H1 (cell line): ENCODE measurements around the gene GRIK1. TPM values are rescaled to one million over a fixed set of nuclear protein-coding genes. Genes with fewer than 3 reads are reported as not detected.

ENCODE experiments used
- CTCF ChIA-PET: fragments of 300-600 bp; sonication (Branson Sonifier 250); formaldehyde crosslinking; loops from one replicate; lab custom pipeline; 2021; ENCODE audit not compliant: partially characterized antibody; lab: Charles Lee
- POLR2A ChIA-PET: fragments of 300-600 bp; sonication (Branson Sonifier 250); formaldehyde crosslinking; loops from one replicate; lab custom pipeline; 2021; ENCODE audit warnings: inconsistent platforms; ENCODE audit not compliant: partially characterized antibody; lab: Charles Lee
- DNase-seq, 2 experiments: peaks; one replicate each; pipeline versions ENCODE4 v3.0.0 to v3.0.0-alpha.2; 2010 to 2022; ENCODE audit warnings: low spot score in 2 of 2, low read depth in 1 of 2, mixed read lengths in 1 of 2
- FAIRE-seq: peaks from 2 replicates; lab custom pipeline; 2011; peaks lifted over from hg19 to GRCh38; lab: Jason Lieb, UNC
- H2AFZ ChIP-seq: 2 replicates; pipeline ENCODE4 v1.8.1; 2012; ENCODE audit warnings: low read length, inconsistent platforms
- H2AK5ac ChIP-seq: 2 replicates; pipeline ENCODE4 v1.6.1; 2013; ENCODE audit warnings: low read depth, low read length
- H2BK120ac ChIP-seq: replicated peaks from 2 replicates; pipeline ENCODE3; 2013; ENCODE audit warnings: low read depth, low read length, inconsistent platforms
- H2BK12ac ChIP-seq: 2 replicates; pipeline ENCODE4 v1.6.1; 2013; ENCODE audit warnings: low read depth, low read length
- H2BK15ac ChIP-seq: 2 replicates; pipeline ENCODE4 v1.6.1; 2013; ENCODE audit warnings: low read length
- H2BK20ac ChIP-seq: 2 replicates; pipeline ENCODE4 v1.6.1; 2013; ENCODE audit warnings: low read length
- H2BK5ac ChIP-seq: 2 replicates; pipeline ENCODE4 v1.6.1; 2013; ENCODE audit warnings: low read depth, low read length
- H3K14ac ChIP-seq: 2 replicates; pipeline ENCODE4 v1.6.1; 2013; ENCODE audit warnings: inconsistent platforms; ENCODE audit not compliant: insufficient read length
- H3K18ac ChIP-seq: 2 replicates; pipeline ENCODE4 v1.6.1; 2013; ENCODE audit warnings: low read length; ENCODE audit errors: extremely low read depth
- H3K23ac ChIP-seq: 2 replicates; pipeline ENCODE4 v1.6.1; 2013; ENCODE audit warnings: inconsistent platforms; ENCODE audit not compliant: insufficient read length
- H3K23me2 ChIP-seq: 2 replicates; pipeline ENCODE4 v1.6.1; 2013; ENCODE audit warnings: low read depth, low read length
- H3K27ac ChIP-seq: 2 replicates; pipeline ENCODE4 v1.6.1; 2011; ENCODE audit warnings: low read depth, low read length, inconsistent platforms
- H3K27me3 ChIP-seq, 4 experiments: replicated peaks in 1 of 4; 1 replicate in 1 of 4; 2 replicates in 3 of 4; pipeline versions ENCODE4 v1.6.1 to v1.8.1; 2011 to 2013; ENCODE audit warnings: low read length in 3 of 4, mild to moderate bottlenecking in 3 of 4, inconsistent platforms in 2 of 4, mixed read lengths in 2 of 4, moderate library complexity in 1 of 4; ENCODE audit not compliant: control insufficient read depth in 3 of 4, insufficient read depth in 3 of 4; ENCODE audit errors: extremely low read depth in 1 of 4
- H3K36me3 ChIP-seq, 4 experiments: 2 replicates each; pipeline versions ENCODE4 v1.6.1 to v1.8.1; 2011 to 2013; ENCODE audit warnings: mild to moderate bottlenecking in 4 of 4, low read length in 3 of 4, moderate library complexity in 2 of 4, control low read depth in 1 of 4, inconsistent platforms in 1 of 4; ENCODE audit not compliant: insufficient read depth in 4 of 4, control insufficient read depth in 2 of 4
- H3K4ac ChIP-seq: replicated peaks from 2 replicates; pipeline ENCODE3; 2013; ENCODE audit warnings: low read length, low read depth, mixed read lengths, inconsistent platforms; ENCODE audit not compliant: insufficient read length
- H3K4me1 ChIP-seq, 4 experiments: replicated peaks in 1 of 4; 1 replicate in 1 of 4; 2 replicates in 3 of 4; pipeline versions ENCODE4 v1.6.1 to v1.8.1; 2011 to 2013; ENCODE audit warnings: low read length in 3 of 4, inconsistent platforms in 2 of 4, mixed read lengths in 1 of 4; ENCODE audit not compliant: insufficient read depth in 4 of 4, control insufficient read depth in 3 of 4
- H3K4me2 ChIP-seq, 2 experiments: 2 replicates each; pipeline versions ENCODE4 v1.6.1 to v1.8.1; 2011 to 2013; ENCODE audit warnings: low read depth in 2 of 2, low read length in 2 of 2, control low read depth in 1 of 2, inconsistent platforms in 1 of 2, mild to moderate bottlenecking in 1 of 2; ENCODE audit not compliant: insufficient read depth in 1 of 2
- H3K4me3 ChIP-seq, 4 experiments: fragments of 200-600, 300-600 bp in 1 of 4; sonication (generic), shearing (Covaris generic), sonication (Bioruptor Twin) in 1 of 4; 2 replicates each; pipeline versions ENCODE4 v1.5.1 to v1.8.1; 2011 to 2016; ENCODE audit warnings: low read length in 4 of 4, low read depth in 3 of 4, control low read depth in 2 of 4, inconsistent platforms in 2 of 4, mild to moderate bottlenecking in 2 of 4, mixed read lengths in 1 of 4, moderate library complexity in 1 of 4; ENCODE audit not compliant: insufficient read depth in 2 of 4; ENCODE audit errors: extremely low read depth in 1 of 4
- H3K56ac ChIP-seq: replicated peaks from 2 replicates; pipeline ENCODE3; 2013; ENCODE audit warnings: low read depth, mild to moderate bottlenecking, mixed read lengths, low read length, inconsistent platforms; ENCODE audit not compliant: insufficient read length
- H3K79me1 ChIP-seq: 2 replicates; pipeline ENCODE4 v1.6.1; 2013; ENCODE audit warnings: low read depth, low read length, control low read depth
- H3K79me2 ChIP-seq, 2 experiments: 2 replicates each; pipeline versions ENCODE4 v1.6.1 to v1.8.1; 2012 to 2013; ENCODE audit warnings: low read length in 2 of 2, mild to moderate bottlenecking in 2 of 2, inconsistent platforms in 1 of 2; ENCODE audit not compliant: insufficient read depth in 2 of 2, control insufficient read depth in 1 of 2
- H3K9ac ChIP-seq, 4 experiments: replicated peaks in 1 of 4; 1 replicate in 1 of 4; 2 replicates in 3 of 4; pipeline versions ENCODE4 v1.6.1 to v1.8.1; 2011 to 2013; ENCODE audit warnings: low read depth in 3 of 4, low read length in 3 of 4, control low read depth in 2 of 4, mild to moderate bottlenecking in 2 of 4, moderate library complexity in 2 of 4, inconsistent platforms in 1 of 4; ENCODE audit errors: extremely low read depth in 1 of 4
- H3K9me3 ChIP-seq, 2 experiments: 2 replicates each; pipeline versions ENCODE4 v1.6.1 to v1.8.1; 2012 to 2013; ENCODE audit warnings: mild to moderate bottlenecking in 2 of 2, moderate library complexity in 2 of 2, control low read depth in 1 of 2, inconsistent platforms in 1 of 2, low read depth in 1 of 2, low read length in 1 of 2, mixed read lengths in 1 of 2; ENCODE audit not compliant: insufficient read depth in 2 of 2
- H4K20me1 ChIP-seq, 2 experiments: replicated peaks in 1 of 2; 2 replicates each; pipeline versions ENCODE3 to v1.8.1; 2011 to 2013; ENCODE audit warnings: inconsistent platforms in 2 of 2, low read length in 2 of 2, mild to moderate bottlenecking in 1 of 2; ENCODE audit not compliant: insufficient read depth in 2 of 2, control insufficient read depth in 1 of 2
- H4K5ac ChIP-seq: 2 replicates; pipeline ENCODE4 v1.6.1; 2013; ENCODE audit warnings: low read length, low read depth, mixed read lengths, inconsistent platforms; ENCODE audit not compliant: insufficient read length
- H4K8ac ChIP-seq: 2 replicates; pipeline ENCODE4 v1.8.0; 2013; ENCODE audit warnings: mild to moderate bottlenecking, moderate library complexity, low read length, inconsistent platforms; ENCODE audit not compliant: insufficient read depth; ENCODE audit errors: extremely low read depth
- H4K91ac ChIP-seq: replicated peaks from 2 replicates; pipeline ENCODE3; 2013; ENCODE audit warnings: low read length, mixed read lengths, inconsistent platforms; ENCODE audit not compliant: insufficient read length
- CBX5 ChIP-seq: fragments of 300-800, 300-1000 bp; sonication (generic); IDR thresholded peaks from 2 replicates; pipeline ENCODE4 v1.7.1; 2016; ENCODE audit warnings: antibody characterized with exemption, low read length, low read depth
- KDM1A ChIP-seq: fragments of 200-600, 300-600 bp; sonication (generic); IDR thresholded peaks from 2 replicates; pipeline ENCODE4 v1.7.1; 2016; ENCODE audit warnings: mild to moderate bottlenecking, low read length, borderline replicate concordance
- RAD21 ChIP-seq, 2 experiments: IDR thresholded peaks in 1 of 2; conservative IDR thresholded peaks in 1 of 2; 2 replicates each; pipeline ENCODE4 v1.6.1; 2011; ENCODE audit warnings: low read depth in 2 of 2, low read length in 2 of 2, improper control_type of control experiment in 1 of 2, inconsistent platforms in 1 of 2, mild to moderate bottlenecking in 1 of 2, moderate library complexity in 1 of 2
- RFX5 ChIP-seq: IDR thresholded peaks from 2 replicates; pipeline ENCODE4 v1.6.1; 2011; ENCODE audit warnings: low read depth, low read length, improper control_type of control experiment, borderline replicate concordance
- RNF2 ChIP-seq: fragments of 200-900, 300-1000 bp; sonication (generic); IDR thresholded peaks from 2 replicates; pipeline ENCODE4 v1.7.1; 2016; ENCODE audit warnings: borderline replicate concordance, low read depth, mild to moderate bottlenecking, antibody characterized with exemption, low read length; ENCODE audit not compliant: poor library complexity, severe bottlenecking; ENCODE audit errors: missing control alignments
- SIRT6 ChIP-seq: IDR thresholded peaks from one replicate; pipeline ENCODE4 v1.7.1; 2012; ENCODE audit warnings: low read length, inconsistent platforms
- TBP ChIP-seq: IDR thresholded peaks from 2 replicates; pipeline ENCODE4 v1.6.1; 2011; ENCODE audit warnings: low read depth, low read length, improper control_type of control experiment
- ZNF274 ChIP-seq: IDR thresholded peaks from 2 replicates; pipeline ENCODE4 v1.7.0; 2012; ENCODE audit warnings: low read length, borderline replicate concordance; ENCODE audit errors: extremely low read depth
- WGBS, 2 experiments: shearing (Covaris generic) in 1 of 2; methylation state at CpG; one replicate each; pipeline versions ENCODE4 v1.1.6 to v1.1.7; 2013 to 2015; ENCODE audit warnings: low lambda C conversion rate in 2 of 2, mixed read lengths in 2 of 2, inconsistent platforms in 1 of 2, low coverage in 1 of 2, missing lambda C conversion rate in 1 of 2; ENCODE audit not compliant: insufficient replicate concordance in 2 of 2, insufficient coverage in 1 of 2, insufficient read length in 1 of 2; ENCODE audit errors: extremely low coverage in 1 of 2, missing lambda C conversion rate in 1 of 2; 5-methylcytosine and 5-hydroxymethylcytosine counted together
- polyA plus RNA-seq, 7 experiments: library from polyadenylated mRNA; depleted of rRNA in 3 of 7; stranded (reverse) in 5 of 7; unstranded in 2 of 7; fragments of >200 nt in 5 of 7; fragments of 200-250 nt in 2 of 7; gene quantifications; 1 replicate in 5 of 7; 2 replicates in 1 of 7; 4 replicates in 1 of 7; pipeline versions ENCODE4 v1.2.1 to v1.2.3, GENCODE V29; 2011 to 2013; ENCODE audit warnings: missing spikeins in 2 of 7, mixed read lengths in 2 of 7
- total RNA-seq: library from RNA; stranded (reverse); fragmentation: NEBNext Ultra II Directional; extraction: Animal tissue kit (Norgen Biotek cat#: 25700); gene quantifications from 2 replicates; pipeline ENCODE4 v1.2.1, GENCODE V29; 2021
- TF ChIP-seq, protein P1 (sequence below): IDR thresholded peaks from 2 replicates; pipeline ENCODE4 v1.6.1; 2012; ENCODE audit warnings: low read length, inconsistent platforms

The GRIK1 gene
- total and polyA plus RNA-seq, 2 of the 8 experiments (the other 6 are each of a cell fraction or from before 2014, with no cell fraction given), result 0.11 to 0.32 TPM

DNA sequence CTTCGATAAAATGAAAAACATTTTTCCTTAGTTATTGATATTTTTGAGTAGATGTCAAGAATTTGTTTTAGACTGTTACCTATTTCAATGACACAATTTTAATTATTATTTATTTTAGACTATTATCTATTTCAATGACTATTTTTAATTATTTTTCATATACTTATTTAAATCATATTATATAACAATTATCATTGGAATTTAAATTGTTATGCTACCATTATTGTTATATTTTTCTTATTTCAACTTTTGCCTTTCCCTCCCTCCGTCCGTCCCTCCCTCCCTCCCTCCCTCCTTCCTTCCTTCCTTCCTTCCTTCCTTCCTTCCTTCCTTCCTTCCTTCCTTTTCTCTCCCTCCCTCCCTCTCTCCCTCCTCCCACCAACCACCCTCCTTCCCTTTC is 229.3 kb downstream of the GRIK1 start:
- Histone ChIP-seq H3K4ac (no peak overlapping the region), H2BK5ac (no peak overlapping the region), H2BK12ac (no peak overlapping the region), H4K8ac (no peak overlapping the region), H3K9ac (no peak overlapping the region), H3K9me3 (no peaks in the 10 kb centered on the region; a peak in 1 of 4 replicates), H4K91ac (no peak overlapping the region), H3K79me1 (no peaks in the 10 kb centered on the region), H3K23me2 (no peaks in the 10 kb centered on the region), H3K56ac (no peak overlapping the region), H3K4me2 (no peak overlapping the region), H2BK15ac (no peak overlapping the region), H2AK5ac (no peak overlapping the region), H3K79me2 (no peaks in the 10 kb centered on the region), H3K27me3 (no peaks in the 10 kb centered on the region), H3K14ac (no peak overlapping the region), H3K4me3 (no peak overlapping the region), H3K18ac (no peak overlapping the region), H4K5ac (no peak overlapping the region), H2AFZ (no peak overlapping the region), H2BK20ac (no peak overlapping the region), H3K23ac (no peak overlapping the region), H3K27ac (no peak overlapping the region), H3K36me3 (no peaks in the 10 kb centered on the region), H2BK120ac (no peak overlapping the region), H4K20me1 (no peaks in the 10 kb centered on the region), H3K4me1 (no peaks in the 10 kb centered on the region)
- 77% methylated on average over 1 of the region's 3 CpGs; no CpG with 5 or more reads in 1 of the 2 experiments for whole genome bisulfite sequencing, 2 experiments
- TF ChIP-seq ZNF274, result no peak
- TF ChIP-seq, protein P1, sequence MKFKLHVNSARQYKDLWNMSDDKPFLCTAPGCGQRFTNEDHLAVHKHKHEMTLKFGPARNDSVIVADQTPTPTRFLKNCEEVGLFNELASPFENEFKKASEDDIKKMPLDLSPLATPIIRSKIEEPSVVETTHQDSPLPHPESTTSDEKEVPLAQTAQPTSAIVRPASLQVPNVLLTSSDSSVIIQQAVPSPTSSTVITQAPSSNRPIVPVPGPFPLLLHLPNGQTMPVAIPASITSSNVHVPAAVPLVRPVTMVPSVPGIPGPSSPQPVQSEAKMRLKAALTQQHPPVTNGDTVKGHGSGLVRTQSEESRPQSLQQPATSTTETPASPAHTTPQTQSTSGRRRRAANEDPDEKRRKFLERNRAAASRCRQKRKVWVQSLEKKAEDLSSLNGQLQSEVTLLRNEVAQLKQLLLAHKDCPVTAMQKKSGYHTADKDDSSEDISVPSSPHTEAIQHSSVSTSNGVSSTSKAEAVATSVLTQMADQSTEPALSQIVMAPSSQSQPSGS, result no peak
- TF ChIP-seq KDM1A, result no peak
- TF ChIP-seq SIRT6, result no peak
- no peak for TF ChIP-seq RAD21 (IDR thresholded peaks at IDR 0.05 in 1 of 2, conservative IDR thresholded peaks at IDR 0.05 in 1 of 2; ENCODE audit: low read depth in 2 of 2, low read length in 2 of 2)
- no peak for TF ChIP-seq TBP
- TF ChIP-seq RNF2, result no peak
- no peak for TF ChIP-seq CBX5
- TF ChIP-seq RFX5, result no peak
- DNase-seq (no peak), FAIRE-seq (no peak)
- ChIA-PET CTCF (interaction anchor here (0.5 to 0.7 kb wide), 2 partner anchors 249 to 732 kb away, joined by 3 read pairs; no protein-coding TSS in a partner anchor), POLR2A (interaction anchor here (0.6 kb wide), 1 partner anchor 414 kb away, joined by 3 read pairs; no protein-coding TSS in a partner anchor)
